Neural progenitor cell (in vitro differentiated cells): Measurements from ENCODE around the gene CDK5. TPM values are rescaled to one million over a fixed set of nuclear protein-coding genes. Genes with fewer than 3 reads are reported as not detected.

ENCODE experiments used
- DNase-seq: peaks from one replicate; pipeline ENCODE4 v3.0.0-alpha.2; 2016; ENCODE audit warnings: low spot score
- H2AFZ ChIP-seq: fragments of 200-600 bp; sonication (generic); replicated peaks from 2 replicates; pipeline ENCODE4 v1.6.1; 2016; ENCODE audit warnings: antibody characterized with exemption
- H3F3A ChIP-seq: fragments of 200-600 bp; sonication (generic); 2 replicates; pipeline ENCODE4 v1.6.1; 2016; ENCODE audit warnings: antibody characterized with exemption, low read depth
- H3K27ac ChIP-seq: fragments of 200-600 bp; sonication (generic); 2 replicates; pipeline ENCODE4 v1.5.1; 2016; ENCODE audit warnings: mild to moderate bottlenecking
- H3K27me3 ChIP-seq: fragments of 200-600 bp; sonication (generic); 2 replicates; pipeline ENCODE4 v1.6.1; 2016; ENCODE audit warnings: mild to moderate bottlenecking, moderate library complexity
- H3K36me3 ChIP-seq: fragments of 200-600 bp; sonication (generic); 2 replicates; pipeline ENCODE4 v1.5.1; 2016
- H3K4me1 ChIP-seq: fragments of 200-600 bp; sonication (generic); 2 replicates; pipeline ENCODE4 v1.6.1; 2016; ENCODE audit warnings: mixed run types
- H3K4me2 ChIP-seq: fragments of 200-600 bp; sonication (generic); 2 replicates; pipeline ENCODE4 v1.6.1; 2016
- H3K4me3 ChIP-seq: fragments of 200-600 bp; sonication (generic); 2 replicates; pipeline ENCODE4 v1.5.1; 2016
- H3K79me2 ChIP-seq: fragments of 200-600 bp; sonication (generic); 2 replicates; pipeline ENCODE4 v1.6.1; 2016; ENCODE audit warnings: low read depth
- H3K9ac ChIP-seq: fragments of 200-600 bp; sonication (generic); 2 replicates; pipeline ENCODE4 v1.6.1; 2016
- H3K9me3 ChIP-seq: fragments of 200-600 bp; sonication (generic); 2 replicates; pipeline ENCODE4 v1.5.1; 2016; ENCODE audit warnings: low read depth
- H4K20me1 ChIP-seq: fragments of 200-600 bp; sonication (generic); 2 replicates; pipeline ENCODE4 v1.6.1; 2016; ENCODE audit warnings: low read depth
- H3K27ac Mint-ChIP-seq: 3 replicates; pipeline ENCODE4 v1.8.0; 2021; ENCODE audit warnings: mixed read lengths
- H3K27me3 Mint-ChIP-seq: 2 replicates; pipeline ENCODE4 v1.8.0; 2022; ENCODE audit warnings: low read depth, mild to moderate bottlenecking, inconsistent platforms, moderate library complexity, mixed read lengths; ENCODE audit not compliant: insufficient read depth
- H3K36me3 Mint-ChIP-seq: 3 replicates; pipeline ENCODE4 v1.8.0; 2021; ENCODE audit warnings: mixed read lengths
- H3K4me1 Mint-ChIP-seq: 3 replicates; pipeline ENCODE4 v1.8.0; 2021; ENCODE audit warnings: mixed read lengths
- H3K4me3 Mint-ChIP-seq: 3 replicates; pipeline ENCODE4 v1.8.0; 2021; ENCODE audit warnings: mild to moderate bottlenecking, moderate library complexity, mixed read lengths
- H3K9me3 Mint-ChIP-seq: 3 replicates; pipeline ENCODE4 v1.8.0; 2020; ENCODE audit warnings: mixed read lengths
- CTCF ChIP-seq: fragments of 200-600 bp; sonication (generic); IDR thresholded peaks from 2 replicates; pipeline ENCODE4 v1.5.1; 2017; ENCODE audit warnings: antibody characterized with exemption, mild to moderate bottlenecking
- EZH2 ChIP-seq: fragments of 200-600 bp; sonication (generic); IDR thresholded peaks from 2 replicates; pipeline ENCODE4 v1.6.1; 2017; ENCODE audit warnings: antibody characterized with exemption, mild to moderate bottlenecking, moderate library complexity
- EZH2phosphoT487 ChIP-seq: fragments of 200-600 bp; sonication (generic); IDR thresholded peaks from 2 replicates; pipeline ENCODE4 v1.6.1; 2017; ENCODE audit warnings: antibody characterized with exemption
- total RNA-seq: library from RNA; depleted of rRNA; stranded (reverse); fragments of >200 nt; gene quantifications from 2 replicates; pipeline ENCODE4 v1.2.3, GENCODE V29; 2015; ENCODE audit warnings: low replicate concordance

The CDK5 gene
- total RNA-seq, 1 donor from 2014 or later = 8.1 TPM

GRCh38 chr7:151099486-151100211, 42.0 kb upstream of the CDK5 start:
- Histone ChIP-seq H3K9ac (no peak overlapping the region), H3K4me1 (peaks cover 11% of the 10 kb centered on the region), H3K9me3 (no peaks in the 10 kb centered on the region), H3K4me2 (no peak overlapping the region), H3F3A (no peaks in the 10 kb centered on the region), H4K20me1 (peaks cover 81% of the 10 kb centered on the region), H3K79me2 (peaks cover 83% of the 10 kb centered on the region), H3K36me3 (no peaks in the 10 kb centered on the region), H3K4me3 (no peak overlapping the region), H2AFZ (no peak overlapping the region), H3K27me3 (peaks cover 7% of the 10 kb centered on the region), H3K27ac (no peak overlapping the region)
- TF ChIP-seq EZH2 (no peak), EZH2phosphoT487 (no peak), CTCF (no peak)
- peaks cover 4% of the 10 kb centered on the region for H3K27me3 Mint-ChIP-seq
- DNase-seq = no peak
- no peaks in the 10 kb centered on the region for H3K9me3 Mint-ChIP-seq
- peaks cover 6% of the 10 kb centered on the region for H3K36me3 Mint-ChIP-seq
- H3K4me1 Mint-ChIP-seq = no peaks in the 10 kb centered on the region
- no peak overlapping the region for H3K4me3 Mint-ChIP-seq
- no peak overlapping the region for H3K27ac Mint-ChIP-seq

GRCh38 chr7:151095828-151096475, 38.3 kb upstream of the CDK5 start:
- no peak overlapping the region for H3K27ac Mint-ChIP-seq
- H3K9ac ChIP-seq = no peak overlapping the region
- H3K9me3 Mint-ChIP-seq = no peaks in the 10 kb centered on the region
- H2AFZ ChIP-seq = no peak overlapping the region
- no peak for TF ChIP-seq CTCF
- no peak for TF ChIP-seq EZH2phosphoT487
- no peak for TF ChIP-seq EZH2
- peaks cover 7% of the 10 kb centered on the region for H3K36me3 Mint-ChIP-seq
- peaks cover 6% of the 10 kb centered on the region for H3F3A ChIP-seq
- H3K4me3 ChIP-seq = no peak overlapping the region
- peaks cover 97% of the 10 kb centered on the region for H3K79me2 ChIP-seq
- H3K4me1 Mint-ChIP-seq = peaks cover 6% of the 10 kb centered on the region
- no peaks in the 10 kb centered on the region for H3K36me3 ChIP-seq
- no peaks in the 10 kb centered on the region for H3K9me3 ChIP-seq
- H3K4me3 Mint-ChIP-seq = no peak overlapping the region
- H3K27ac ChIP-seq = no peak overlapping the region
- peaks cover 10% of the 10 kb centered on the region for H3K27me3 Mint-ChIP-seq
- H3K27me3 ChIP-seq = no peaks in the 10 kb centered on the region
- H3K4me2 ChIP-seq = no peak overlapping the region
- peaks cover 6% of the 10 kb centered on the region for H3K4me1 ChIP-seq
- H4K20me1 ChIP-seq = peaks cover 81% of the 10 kb centered on the region
- DNase-seq = no peak

GRCh38 chr7:151095123-151095797, 37.6 kb upstream of the CDK5 start:
- Histone ChIP-seq H3K4me1 (peaks cover 6% of the 10 kb centered on the region), H3K79me2 (peaks cover 97% of the 10 kb centered on the region)
- H3K36me3 Mint-ChIP-seq = peaks cover 7% of the 10 kb centered on the region

More at GRCh38 chr7:151095123-151095797, 37.6 kb upstream of the CDK5 start:
- TF ChIP-seq EZH2phosphoT487 (no peak), EZH2 (no peak), CTCF (no peak)
- no peaks in the 10 kb centered on the region for H3K9me3 Mint-ChIP-seq
- no peak overlapping the region for H3K4me3 ChIP-seq
- peaks cover 82% of the 10 kb centered on the region for H4K20me1 ChIP-seq
- H3K9ac ChIP-seq = no peak overlapping the region
- H3K27ac Mint-ChIP-seq = no peak overlapping the region
- H3K27ac ChIP-seq = no peak overlapping the region
- peaks cover 10% of the 10 kb centered on the region for H3K27me3 Mint-ChIP-seq
- no peak overlapping the region for H3K4me2 ChIP-seq
- no peaks in the 10 kb centered on the region for H3K27me3 ChIP-seq
- no peaks in the 10 kb centered on the region for H3K36me3 ChIP-seq
- no peaks in the 10 kb centered on the region for H3K9me3 ChIP-seq
- peaks cover 6% of the 10 kb centered on the region for H3K4me1 Mint-ChIP-seq
- peaks cover 7% of the 10 kb centered on the region for H3F3A ChIP-seq
- no peak for DNase-seq
- no peak overlapping the region for H2AFZ ChIP-seq
- no peak overlapping the region for H3K4me3 Mint-ChIP-seq
